Activated CD4-positive, alpha-beta T cell treated with anti-CD3 and anti-CD28 coated beads, Interleukin-2, amount 50 U/mL, for 4 hours (primary cell): ENCODE results near the gene CST9.

ENCODE experiments used
- DNase-seq, 2 experiments: peaks; one replicate each; pipeline ENCODE4 v3.0.0-alpha.2; 2020

The CST9 gene

GRCh38 chr20:23605867-23606651 lies at the start of gene CST9:
CST9 (minus strand) TSS chr20:23605917; CDS start chr20:23605864, 53 bp downstream.
- DNase-seq, result no peak

- no peak for DNase-seq
Measured at GRCh38 chr20:23654717-23655116, 49.0 kb upstream of the CST9 start.

GRCh38 chr20:23654000-23654399 lies 48.3 kb upstream of the CST9 start:
- DNase-seq, result no peak

- no peak for DNase-seq
Measured at GRCh38 chr20:23653400-23653938, 47.8 kb upstream of the CST9 start.

GRCh38 chr20:23652926-23653325 lies 47.2 kb upstream of the CST9 start:
- no peak for DNase-seq

- DNase-seq, result no peak
Measured at GRCh38 chr20:23652371-23652770, 46.7 kb upstream of the CST9 start.

- DNase-seq, result no peak
Measured at GRCh38 chr20:23651117-23651516, 45.4 kb upstream of the CST9 start.

- no peak for DNase-seq
Measured at GRCh38 chr20:23649830-23650417, 44.2 kb upstream of the CST9 start.

- no peak for DNase-seq
Measured at GRCh38 chr20:23649242-23649641, 43.5 kb upstream of the CST9 start.

- DNase-seq, result no peak
Measured at GRCh38 chr20:23647346-23647745, 41.6 kb upstream of the CST9 start.

- DNase-seq, result no peak
Measured at GRCh38 chr20:23646106-23646873, 40.6 kb upstream of the CST9 start.

- DNase-seq, result no peak
Measured at GRCh38 chr20:23645575-23645974, 39.9 kb upstream of the CST9 start.

- DNase-seq, result no peak
Measured at GRCh38 chr20:23644164-23644563, 38.4 kb upstream of the CST9 start.

GRCh38 chr20:23643659-23644058 lies 37.9 kb upstream of the CST9 start:
- no peak for DNase-seq

GRCh38 chr20:23641936-23642751 lies 36.4 kb upstream of the CST9 start:
- no peak for DNase-seq

GRCh38 chr20:23640671-23641667 lies 35.3 kb upstream of the CST9 start:
- no peak for DNase-seq

GRCh38 chr20:23640018-23640601 lies 34.4 kb upstream of the CST9 start:
- DNase-seq, result no peak

- no peak for DNase-seq
Measured at GRCh38 chr20:23639490-23639958, 33.8 kb upstream of the CST9 start.

- DNase-seq, result no peak
Measured at GRCh38 chr20:23638309-23638708, 32.6 kb upstream of the CST9 start.

- DNase-seq, result no peak
Measured at GRCh38 chr20:23637282-23638221, 31.8 kb upstream of the CST9 start, which contains the start of gene CST3. CST3 (minus strand) TSS chr20:23637955; CDS start chr20:23637862, 93 bp downstream.
